Gastrocnemius medialis (tissue), 4 donors: ENCODE data around the gene IGFBP4. TPM values are rescaled to one million over a fixed set of nuclear protein-coding genes. Genes with fewer than 3 reads are reported as not detected.

Source experiments
- ATAC-seq, 2 donors: fragments of 150-250 bp; one replicate each; pipeline ENCODE4 v1.9.1; 2016
- DNase-seq, 2 donors: peaks; one replicate each; pipeline ENCODE4 v3.0.0-alpha.2; 2019
- H3K27ac ChIP-seq, 4 donors: fragments of 200-600 bp; sonication (generic); 1 replicate in 1 of 4; 2 replicates in 3 of 4; pipeline ENCODE4 v1.5.1; 2016 to 2018; ENCODE audit warnings: mild to moderate bottlenecking in 2 of 4, moderate library complexity in 1 of 4
- H3K27me3 ChIP-seq, 3 donors: fragments of 200-600 bp; sonication (generic) in 2 of 3; 1 replicate in 1 of 3; 2 replicates in 2 of 3; pipeline versions ENCODE4 v1.5.1 to v1.6.0; 2016 to 2019; ENCODE audit warnings: mild to moderate bottlenecking in 1 of 3, moderate library complexity in 1 of 3
- H3K36me3 ChIP-seq, 2 donors: fragments of 200-600 bp; sonication (generic) in 1 of 2; one replicate each; pipeline ENCODE4 v1.5.1; 2017 to 2018
- H3K4me1 ChIP-seq, 2 donors: fragments of 200-600 bp; sonication (generic) in 1 of 2; one replicate each; pipeline ENCODE4 v1.5.1; 2016 to 2017; ENCODE audit warnings: mild to moderate bottlenecking in 2 of 2
- H3K4me3 ChIP-seq, 4 donors: fragments of 200-600 bp; sonication (generic) in 3 of 4; 1 replicate in 1 of 4; 2 replicates in 3 of 4; pipeline ENCODE4 v1.5.1; 2016 to 2019; ENCODE audit warnings: mild to moderate bottlenecking in 2 of 4
- H3K9me3 ChIP-seq, 3 donors: fragments of 200-600 bp; sonication (generic) in 2 of 3; 1 replicate in 1 of 3; 2 replicates in 2 of 3; pipeline ENCODE4 v1.5.1; 2016 to 2019
- POLR2A ChIP-seq, 2 donors: fragments of 450-650 bp; IDR thresholded peaks; one replicate each; pipeline ENCODE4 v1.6.1; 2017; ENCODE audit warnings: antibody characterized with exemption in 2 of 2, mild to moderate bottlenecking in 2 of 2, moderate library complexity in 2 of 2
- in situ Hi-C, 4 donors: fragments of 200-750 bp; cut with MboI; loops; one replicate each; pipeline versions ENCODE4 v1.15.0 to v1.8.0; 2017; ENCODE audit warnings: low sequenced_read_pairs in 4 of 4
- intact Hi-C: fragments of 100-400 bp; cut with DNase I; formaldehyde crosslinking; loops from one replicate; pipeline ENCODE4 v1.15.1; 2023; ENCODE audit warnings: low total_unique reads
- total RNA-seq, 4 donors: library from RNA; depleted of rRNA; stranded (reverse); fragments of >200 nt; gene quantifications; one replicate each; pipeline versions ENCODE4 v1.1.0 to v1.2.3, GENCODE V29; 2016
- TF ChIP-seq, protein P1 (sequence below), 5 experiments: fragments of 450-650 bp in 3 of 5; fragments of 200-600 bp in 2 of 5; sonication (generic) in 2 of 5; IDR thresholded peaks in 4 of 5; conservative IDR thresholded peaks in 1 of 5; 1 replicate in 4 of 5; 2 replicates in 1 of 5; pipeline ENCODE4 v1.5.1; 2016 to 2019; ENCODE audit warnings: antibody characterized with exemption in 5 of 5, mild to moderate bottlenecking in 3 of 5, moderate library complexity in 3 of 5

IGFBP4 gene
- total RNA-seq, 4 donors from 2014 or later, result 14.5 to 56.8 (median 36.5) TPM

DNA sequence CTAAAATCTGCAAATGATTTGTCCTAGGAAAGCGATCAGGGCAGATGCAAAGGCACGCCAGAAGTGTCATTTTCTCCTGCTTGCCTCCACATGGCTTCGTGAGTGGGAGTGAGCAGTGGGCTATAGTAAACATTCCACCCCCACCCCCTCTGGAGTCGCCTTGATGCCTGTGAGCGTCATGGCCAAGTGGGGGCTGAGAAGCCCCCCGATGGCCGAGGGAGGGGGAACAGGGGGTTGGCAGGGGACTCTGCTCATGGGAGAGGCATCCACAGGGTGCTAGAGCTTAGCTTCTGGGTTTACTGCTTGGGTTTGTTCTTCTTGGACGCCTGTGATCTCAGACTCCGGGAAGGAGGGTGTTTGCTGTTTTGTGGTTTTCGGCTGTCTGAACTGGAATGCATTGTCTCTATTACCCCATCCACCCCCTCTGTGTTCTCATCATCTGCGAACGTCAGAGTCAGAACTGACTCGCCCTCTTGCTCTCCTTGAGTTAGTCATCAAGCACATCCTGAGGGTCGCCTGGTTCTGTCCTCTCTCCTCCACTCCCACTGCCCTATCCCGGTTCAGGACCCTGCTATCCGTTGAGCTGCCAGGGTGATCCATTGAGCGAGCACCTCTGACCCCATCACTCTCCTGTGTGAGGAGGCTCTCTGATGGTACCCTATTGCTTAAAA lies 42.7 kb downstream of the IGFBP4 start:
- Histone ChIP-seq H3K36me3 (no peaks in the 10 kb centered on the region), H3K4me1 (peaks cover 5 to 8% of the 10 kb centered on the region in 2 donors), H3K27me3 (no peaks in the 10 kb centered on the region), H3K4me3 (no peak overlapping the region), H3K27ac (peak overlapping the region; percentile 48 to 66 (median 55)), H3K9me3 (no peaks in the 10 kb centered on the region)
- TF ChIP-seq POLR2A (IDR thresholded peaks at IDR 0.05), result peak in 1 of 2 donors; percentile 44
- TF ChIP-seq, protein P1, sequence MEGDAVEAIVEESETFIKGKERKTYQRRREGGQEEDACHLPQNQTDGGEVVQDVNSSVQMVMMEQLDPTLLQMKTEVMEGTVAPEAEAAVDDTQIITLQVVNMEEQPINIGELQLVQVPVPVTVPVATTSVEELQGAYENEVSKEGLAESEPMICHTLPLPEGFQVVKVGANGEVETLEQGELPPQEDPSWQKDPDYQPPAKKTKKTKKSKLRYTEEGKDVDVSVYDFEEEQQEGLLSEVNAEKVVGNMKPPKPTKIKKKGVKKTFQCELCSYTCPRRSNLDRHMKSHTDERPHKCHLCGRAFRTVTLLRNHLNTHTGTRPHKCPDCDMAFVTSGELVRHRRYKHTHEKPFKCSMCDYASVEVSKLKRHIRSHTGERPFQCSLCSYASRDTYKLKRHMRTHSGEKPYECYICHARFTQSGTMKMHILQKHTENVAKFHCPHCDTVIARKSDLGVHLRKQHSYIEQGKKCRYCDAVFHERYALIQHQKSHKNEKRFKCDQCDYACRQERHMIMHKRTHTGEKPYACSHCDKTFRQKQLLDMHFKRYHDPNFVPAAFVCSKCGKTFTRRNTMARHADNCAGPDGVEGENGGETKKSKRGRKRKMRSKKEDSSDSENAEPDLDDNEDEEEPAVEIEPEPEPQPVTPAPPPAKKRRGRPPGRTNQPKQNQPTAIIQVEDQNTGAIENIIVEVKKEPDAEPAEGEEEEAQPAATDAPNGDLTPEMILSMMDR (IDR thresholded peaks at IDR 0.05 in 4 of 5, conservative IDR thresholded peaks at IDR 0.05 in 1 of 5), result no peak
- peak; percentile 44 to 73 for ATAC-seq
- in situ Hi-C loops, result no loop called here
- intact Hi-C loops, result no loop called here
- peak in 1 of 2 donors; percentile 57 for DNase-seq

GRCh38 chr17:40486522-40487370 lies 43.5 kb downstream of the IGFBP4 start:
- Histone ChIP-seq H3K4me3 (no peak overlapping the region), H3K9me3 (no peaks in the 10 kb centered on the region), H3K27me3 (no peaks in the 10 kb centered on the region), H3K36me3 (no peaks in the 10 kb centered on the region), H3K4me1 (peaks cover 5 to 8% of the 10 kb centered on the region in 2 donors), H3K27ac (peak overlapping the region in 3 of 4 donors; percentile 53 to 61 (median 57))
- in situ Hi-C loops, result no loop called here
- ATAC-seq (no peak), DNase-seq (peak in 1 of 2 donors; percentile 33)
- TF ChIP-seq, protein P1 (IDR thresholded peaks at IDR 0.05 in 4 of 5, conservative IDR thresholded peaks at IDR 0.05 in 1 of 5), result no peak
- TF ChIP-seq POLR2A (IDR thresholded peaks at IDR 0.05), result no peak
- intact Hi-C loops, result no loop called here

DNA sequence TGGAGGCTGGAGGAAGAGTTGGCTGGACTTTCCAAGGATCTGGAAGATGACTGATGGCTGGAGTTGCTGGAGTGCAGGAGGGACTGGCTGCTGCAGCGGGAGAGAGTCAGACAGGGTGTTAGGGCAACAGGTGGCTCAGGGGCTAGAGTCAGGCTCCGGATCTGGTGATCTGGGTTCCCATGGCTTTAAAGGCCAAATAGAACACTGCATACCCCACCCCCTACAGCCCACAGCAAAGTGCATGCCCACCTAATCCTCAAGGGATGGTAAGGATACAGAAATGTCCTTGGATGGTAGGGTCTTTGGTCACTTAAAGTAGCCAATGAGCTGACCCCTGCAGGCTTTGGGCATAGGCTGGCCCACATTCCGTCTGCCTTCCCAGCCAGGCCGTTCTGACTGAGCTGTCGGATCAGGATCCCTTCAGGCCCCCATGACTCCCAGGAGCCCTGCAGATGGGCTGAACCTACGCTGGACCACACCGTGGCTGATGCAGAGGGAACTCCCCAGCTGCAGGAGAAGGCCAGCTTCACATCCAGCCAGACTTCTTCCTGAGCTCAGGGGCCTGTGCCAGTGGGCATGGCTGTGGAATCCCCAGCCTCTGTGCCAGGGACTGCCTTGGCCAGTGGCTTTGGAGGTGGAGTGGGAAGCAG lies 44.2 kb downstream of the IGFBP4 start:
- intact Hi-C loops, result no loop called here
- DNase-seq (peak in 1 of 2 donors; percentile 38), ATAC-seq (peak in 1 of 2 donors; percentile 18)
- Histone ChIP-seq H3K36me3 (no peaks in the 10 kb centered on the region), H3K27me3 (no peaks in the 10 kb centered on the region), H3K9me3 (no peaks in the 10 kb centered on the region), H3K27ac (peak overlapping the region in 1 of 4 donors; percentile 53), H3K4me3 (no peak overlapping the region), H3K4me1 (peaks cover 5 to 8% of the 10 kb centered on the region in 2 donors)
- TF ChIP-seq, protein P1 (IDR thresholded peaks at IDR 0.05 in 4 of 5, conservative IDR thresholded peaks at IDR 0.05 in 1 of 5), result no peak
- no peak for TF ChIP-seq POLR2A (IDR thresholded peaks at IDR 0.05)
- in situ Hi-C loops, result no loop called here

DNA sequence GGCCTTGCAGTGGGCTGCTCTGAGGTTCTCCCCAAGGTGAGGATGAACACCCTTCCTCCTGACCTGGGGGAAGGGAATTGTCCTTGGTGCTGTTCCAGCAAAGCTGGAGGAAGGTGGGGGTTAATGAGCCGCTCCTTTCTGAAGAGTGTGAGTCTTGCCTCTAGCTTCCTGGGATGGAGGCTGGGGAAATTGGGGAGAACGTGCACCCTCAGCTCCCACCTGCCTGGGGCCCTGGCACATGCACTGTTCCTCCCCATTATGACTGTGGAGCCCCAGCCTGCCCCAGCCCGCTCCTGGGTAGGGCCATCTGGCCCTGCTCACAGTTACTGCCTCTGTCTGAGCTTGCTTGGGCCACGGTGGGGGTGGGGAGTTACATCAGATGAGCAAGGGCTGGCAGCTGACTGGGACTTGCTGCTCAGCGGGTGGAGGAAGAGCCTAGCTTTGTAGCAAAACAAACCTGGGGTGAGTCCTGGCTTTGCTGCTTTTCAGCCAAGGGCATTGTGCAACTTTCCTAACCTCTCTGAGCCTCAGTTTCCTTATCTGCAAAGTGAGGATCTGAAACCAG lies 47.1 kb downstream of the IGFBP4 start:
- Histone ChIP-seq H3K27me3 (no peaks in the 10 kb centered on the region), H3K4me1 (peaks cover 5 to 8% of the 10 kb centered on the region in 2 donors), H3K36me3 (no peaks in the 10 kb centered on the region), H3K4me3 (no peak overlapping the region), H3K27ac (no peak overlapping the region), H3K9me3 (no peaks in the 10 kb centered on the region)
- intact Hi-C loops, result no loop called here
- TF ChIP-seq, protein P1 (IDR thresholded peaks at IDR 0.05 in 4 of 5, conservative IDR thresholded peaks at IDR 0.05 in 1 of 5), result no peak
- no peak for TF ChIP-seq POLR2A (IDR thresholded peaks at IDR 0.05)
- in situ Hi-C loops, result no loop called here
- ATAC-seq (peak; percentile 28 to 52), DNase-seq (peak; percentile 22 to 66)
